Pancreas (tissue), 10 donors: Measurements from ENCODE around the gene PLEKHA1. TPM values are rescaled to one million over a fixed set of nuclear protein-coding genes. Genes with fewer than 3 reads are reported as not detected.

Experiments
- ATAC-seq, 4 donors: fragments of 200-7000 bp; cut with Tn5 transposase; one replicate each; pipeline versions ENCODE4 v1.8.0 to v1.9.1; 2020; ENCODE audit warnings: mild to moderate bottlenecking in 4 of 4, moderate library complexity in 4 of 4
- DNase-seq, 6 donors: peaks; one replicate each; pipeline ENCODE4 v3.0.0-alpha.2; 2020
- FAIRE-seq: peaks from 2 replicates; lab custom pipeline; 2012; peaks lifted over from hg19 to GRCh38; lab: Jason Lieb, UNC
- H3K27ac ChIP-seq, 4 donors: fragments of 200-600 bp; sonication (generic); 1 replicate in 3 of 4; 2 replicates in 1 of 4; pipeline versions ENCODE4 v1.5.0 to v1.8.0; 2020
- H3K27me3 ChIP-seq, 4 donors: fragments of 200-600 bp; one replicate each; pipeline ENCODE4 v1.8.0; 2021
- H3K36me3 ChIP-seq, 3 donors: fragments of 200-600 bp; sonication (generic) in 1 of 3; one replicate each; pipeline versions ENCODE4 v1.5.0 to v1.8.0; 2020 to 2021
- H3K4me1 ChIP-seq, 3 donors: fragments of 200-600 bp; one replicate each; pipeline ENCODE4 v1.8.0; 2021
- H3K4me3 ChIP-seq, 4 donors: fragments of 200-600 bp; sonication (generic) in 2 of 4; one replicate each; pipeline versions ENCODE4 v1.5.0 to v1.8.0; 2020 to 2021
- H3K9me3 ChIP-seq, 4 donors: fragments of 200-600 bp; one replicate each; pipeline ENCODE4 v1.8.0; 2021
- CTCF ChIP-seq, 4 donors: fragments of 200-600 bp; sonication (generic) in 3 of 4; IDR thresholded peaks; one replicate each; pipeline versions ENCODE4 v1.5.0 to v1.8.0; 2021; ENCODE audit warnings: antibody characterized with exemption in 4 of 4
- WGBS, 2 donors: extraction: QIAGEN DNeasy Blood & Tissue Kit; methylation state at CpG; one replicate each; pipeline ENCODE4 v1.1.7; 2013; 5-methylcytosine and 5-hydroxymethylcytosine counted together
- intact Hi-C, 3 donors: fragments of 100-400 bp; cut with DNase I; formaldehyde crosslinking; loops; one replicate each; pipeline versions ENCODE4 v1.11.1 to v1.14.2; 2022
- polyA plus RNA-seq, 2 donors: library from polyadenylated mRNA; stranded (reverse); fragments of 200-250 nt; gene quantifications; one replicate each; pipeline ENCODE4 v1.2.3, GENCODE V29; 2013
- total RNA-seq, 6 donors: library from RNA; stranded (reverse); fragmentation: NEBNext Ultra II Directional in 4 of 6; extraction: Animal tissue kit (Norgen Biotek cat#: 25700) in 4 of 6; gene quantifications; one replicate each; pipeline versions ENCODE4 v1.2.1 to v1.2.4, GENCODE V29; 2021 to 2023
- donor health status: healthy with polysubstance abuse.
- donor health status: DM: no; HTN: no; CAD: no; lungs with moderate emphysema.
- donor health status: DM: no; HTN: no; CAD: no.
- donor health status: control.
- donor health status: control.
- donor health status: Bipolar disorder and iron deficiency.
- donor health status: DM: yes; HTN: yes; CAD: no.
- donor health status: DM: no; HTN: no; CAD: no.
- donor health status: DM: no; HTN: no; CAD: no.
- donor health status: DM: yes; HTN: yes; CAD: no.

The PLEKHA1 gene
- total and polyA plus RNA-seq, 8 donors = 8.8 to 31.6 (median 20.4) TPM

GRCh38 chr10:122455376-122456079, 81.0 kb downstream of the PLEKHA1 start:
- intact Hi-C loops = no loop called here
- Histone ChIP-seq H3K27me3 (no peaks in the 10 kb centered on the region), H3K36me3 (no peaks in the 10 kb centered on the region), H3K9me3 (no peaks in the 10 kb centered on the region), H3K4me1 (no peaks in the 10 kb centered on the region), H3K4me3 (no peak overlapping the region), H3K27ac (no peak overlapping the region)
- DNase-seq (no peak), FAIRE-seq (no peak), ATAC-seq (no peak)
- TF ChIP-seq CTCF (IDR thresholded peaks at IDR 0.05) = no peak
- 88 to 90% methylated on average over 11 of the region's 11 CpGs for WGBS, 2 donors

DNA sequence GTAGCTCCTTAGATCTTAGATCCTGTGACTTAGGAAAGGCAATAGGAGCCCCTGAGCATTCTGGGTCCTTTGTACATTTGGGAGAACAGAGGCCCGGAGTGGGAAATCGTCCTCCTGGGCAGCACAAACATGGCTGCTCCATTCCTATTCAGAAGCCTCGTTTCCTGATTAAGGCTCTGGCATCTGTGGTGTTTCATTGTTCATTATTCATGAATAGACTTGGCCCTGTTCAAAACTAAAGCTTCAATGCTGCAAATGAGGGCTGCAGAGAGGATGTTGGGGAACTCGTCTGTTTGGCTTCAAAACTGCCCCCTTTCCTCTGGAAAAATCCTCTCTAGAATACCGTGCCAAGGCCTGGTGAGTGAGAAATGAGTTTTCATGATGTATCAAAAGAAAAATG, 83.4 kb downstream of the PLEKHA1 start:
- Histone ChIP-seq H3K27ac (no peak overlapping the region), H3K36me3 (no peaks in the 10 kb centered on the region), H3K4me3 (no peak overlapping the region), H3K9me3 (no peaks in the 10 kb centered on the region), H3K27me3 (no peaks in the 10 kb centered on the region), H3K4me1 (no peaks in the 10 kb centered on the region)
- intact Hi-C loops = no loop called here
- no peak for DNase-seq
- WGBS, 2 donors = 68 to 71% methylated on average over 5 of the region's 5 CpGs
- no peak for FAIRE-seq
- ATAC-seq = no peak
- no peak for TF ChIP-seq CTCF (IDR thresholded peaks at IDR 0.05)

GRCh38 chr10:122458693-122459092, 84.2 kb downstream of the PLEKHA1 start:
- FAIRE-seq = no peak
- intact Hi-C loops = no loop called here
- no peak for ATAC-seq
- 62 to 71% methylated on average over 6 of the region's 6 CpGs for WGBS, 2 donors
- no peaks in the 10 kb centered on the region for H3K27me3 ChIP-seq
- no peaks in the 10 kb centered on the region for H3K9me3 ChIP-seq
- no peaks in the 10 kb centered on the region for H3K36me3 ChIP-seq
- H3K27ac ChIP-seq = no peak overlapping the region
- TF ChIP-seq CTCF (IDR thresholded peaks at IDR 0.05) = no peak
- no peak overlapping the region for H3K4me3 ChIP-seq
- H3K4me1 ChIP-seq = no peaks in the 10 kb centered on the region
- no peak for DNase-seq

DNA sequence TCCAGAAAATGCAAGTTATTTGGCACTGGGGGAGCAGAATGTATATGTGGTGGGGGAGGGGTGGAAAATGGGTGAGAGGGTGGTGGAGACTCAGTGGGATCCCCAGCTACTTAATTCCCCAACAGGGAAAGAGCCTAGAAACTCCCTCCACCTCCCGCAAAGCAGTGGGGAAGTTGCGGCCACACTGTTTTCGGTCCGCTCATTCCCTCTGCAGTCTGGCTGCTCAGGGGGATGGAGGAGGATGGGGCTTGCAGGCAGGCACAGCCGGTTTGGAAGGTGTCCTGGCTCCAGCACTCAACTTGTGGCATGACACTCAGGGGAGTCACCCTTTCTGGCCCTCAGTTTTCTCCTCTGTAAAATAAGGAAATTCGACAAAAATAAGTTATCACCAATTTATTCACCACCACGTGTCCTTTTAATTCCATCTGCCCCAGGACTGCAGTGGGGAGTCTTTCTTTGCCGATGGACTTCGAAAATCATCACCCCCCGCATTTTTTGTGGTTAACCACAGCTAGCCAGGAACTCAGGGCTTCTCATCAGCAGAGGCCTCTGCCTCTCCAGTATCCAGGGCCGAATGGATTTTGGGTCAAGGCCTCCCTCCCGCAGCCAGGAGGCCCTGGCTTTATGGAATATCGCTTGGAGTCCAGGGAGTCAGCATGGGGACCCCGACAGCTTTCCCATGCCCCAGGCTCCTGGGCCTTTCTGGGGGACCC, 85.2 kb downstream of the PLEKHA1 start:
- 70 to 78% methylated on average over 14 of the region's 14 CpGs for WGBS, 2 donors
- intact Hi-C loops = no loop called here
- FAIRE-seq (no peak), DNase-seq (no peak), ATAC-seq (no peak)
- Histone ChIP-seq H3K27ac (no peak overlapping the region), H3K27me3 (no peaks in the 10 kb centered on the region), H3K9me3 (no peaks in the 10 kb centered on the region), H3K36me3 (no peaks in the 10 kb centered on the region), H3K4me1 (no peaks in the 10 kb centered on the region), H3K4me3 (no peak overlapping the region)
- no peak for TF ChIP-seq CTCF (IDR thresholded peaks at IDR 0.05)

- ATAC-seq = no peak
- H3K4me3 ChIP-seq = peak overlapping the region; percentile 48 to 79 (median 56)
- no peaks in the 10 kb centered on the region for H3K9me3 ChIP-seq
- 0 to 1% methylated on average over 37 to 40 of the region's 40 CpGs for WGBS, 2 donors
- no peaks in the 10 kb centered on the region for H3K4me1 ChIP-seq
- H3K36me3 ChIP-seq = no peaks in the 10 kb centered on the region
- intact Hi-C loops = no loop called here
- FAIRE-seq = no peak
- DNase-seq = peak in 1 of 6 donors; percentile 60
- TF ChIP-seq CTCF (IDR thresholded peaks at IDR 0.05) = no peak
- no peak overlapping the region for H3K27ac ChIP-seq
- H3K27me3 ChIP-seq = no peaks in the 10 kb centered on the region
Observed at GRCh38 chr10:122460891-122461293, 86.4 kb downstream of the PLEKHA1 start.
